ENCODE results near the gene ZBED4.

DNA sequence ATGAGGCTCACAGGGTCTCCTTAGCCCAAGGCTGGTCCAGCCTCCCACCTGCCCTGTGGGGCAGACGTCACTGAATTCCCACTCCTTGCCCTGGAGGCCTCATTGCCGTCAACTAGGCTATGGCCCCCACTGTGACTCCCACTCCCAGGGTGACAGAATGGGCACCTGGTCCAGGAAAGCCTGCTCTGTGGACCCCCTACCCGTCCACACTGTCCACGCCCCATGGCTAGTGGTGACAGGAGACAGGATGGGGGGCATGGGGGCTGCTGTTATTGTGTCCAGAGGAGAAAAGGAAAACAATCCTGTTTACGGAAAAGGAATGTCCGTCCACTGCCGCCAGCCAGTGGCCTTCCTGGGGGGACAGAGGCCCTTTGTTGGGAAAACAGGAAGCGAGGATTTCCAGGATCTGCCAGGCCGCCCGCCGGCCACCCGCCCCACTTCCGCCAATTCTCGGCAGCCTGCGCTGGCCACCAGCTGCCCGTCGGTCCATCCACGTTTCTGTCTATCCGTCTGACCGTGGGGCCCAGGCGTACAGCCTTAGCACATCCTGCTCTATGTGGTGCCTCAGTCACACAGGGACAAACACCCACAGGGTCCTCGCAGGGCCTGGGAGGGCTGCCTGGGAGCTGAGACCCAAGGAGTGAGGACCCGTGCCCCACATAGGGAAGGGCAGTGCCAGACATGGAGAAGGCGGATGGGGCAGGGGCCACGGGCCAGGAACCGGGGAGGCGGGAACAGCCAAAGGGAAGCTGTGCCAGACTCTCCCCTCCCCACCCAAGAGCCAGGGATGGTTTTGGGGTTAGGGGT is 84.3 kb downstream of the ZBED4 start:
- TF ChIP-seq POLR2A (IDR thresholded peaks at IDR 0.05; ENCODE audit: low read length) (no peak), GATA1 (IDR thresholded peaks at IDR 0.05; ENCODE audit: low read depth, low read length) (no peak)
